LNCAP (cell line): ENCODE data around the gene FBLN2.

ENCODE experiments used
- CTCF ChIP-seq: fragments of 450-650 bp; IDR thresholded peaks from 2 replicates; pipeline ENCODE4 v1.5.1; 2017; ENCODE audit warnings: mild to moderate bottlenecking

The FBLN2 gene

GRCh38 chr3:13533885-13534301 is 15.0 kb upstream of the FBLN2 start:
- no peak for TF ChIP-seq CTCF

GRCh38 chr3:13535526-13535875 is 13.4 kb upstream of the FBLN2 start:
- TF ChIP-seq CTCF: no peak

GRCh38 chr3:13535905-13536304 is 13.0 kb upstream of the FBLN2 start:
- TF ChIP-seq CTCF: no peak

GRCh38 chr3:13536432-13536831 is 12.5 kb upstream of the FBLN2 start:
- TF ChIP-seq CTCF: no peak

GRCh38 chr3:13536832-13537231 is 12.1 kb upstream of the FBLN2 start:
- TF ChIP-seq CTCF: no peak

GRCh38 chr3:13537244-13537908 is 11.5 kb upstream of the FBLN2 start:
- no peak for TF ChIP-seq CTCF

GRCh38 chr3:13537909-13538296 is 11.0 kb upstream of the FBLN2 start:
- no peak for TF ChIP-seq CTCF
